ENCODE results near the gene EFTUD2. TPM values are rescaled to one million over a fixed set of nuclear protein-coding genes. Genes with fewer than 3 reads are reported as not detected.

The EFTUD2 gene
- total and polyA plus RNA-seq, 2 donors from 2014 or later = 37.9 to 98.4 TPM

DNA sequence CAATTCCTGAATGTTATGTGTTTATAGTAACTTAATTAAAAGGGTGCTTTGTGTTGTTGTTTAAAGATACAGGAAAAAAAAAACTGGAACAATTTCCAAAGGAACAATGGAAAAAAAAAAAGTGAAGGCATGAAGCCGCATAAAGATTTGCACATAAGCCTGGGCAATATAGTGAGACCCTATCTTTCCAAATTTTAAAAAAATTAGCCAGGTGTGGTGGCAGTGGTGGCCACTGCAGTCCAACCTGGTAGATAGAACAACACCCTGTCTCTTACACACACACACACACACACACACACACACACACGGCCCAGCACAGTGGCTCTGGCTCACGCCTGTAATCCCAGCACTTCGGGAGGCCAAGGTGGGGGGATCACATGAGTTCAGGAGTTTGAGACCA, 91.1 kb downstream of the EFTUD2 start:
- Histone ChIP-seq H3K9ac (ENCODE audit: low read length in 3 of 3) (no peak overlapping the region), H3K27me3 (ENCODE audit: control insufficient read depth, insufficient read depth, low read length) (no peaks in the 10 kb centered on the region), H3K27ac (ENCODE audit: low read depth in 2 of 2, low read length in 2 of 2) (no peak overlapping the region), H3K4me1 (ENCODE audit: control insufficient read depth in 2 of 3, insufficient read depth in 2 of 3, low read depth in 1 of 3, low read length in 3 of 3) (no peaks in the 10 kb centered on the region), H3K9me3 (ENCODE audit: control insufficient read depth in 2 of 3, insufficient read depth in 1 of 3, low read length in 3 of 3) (no peaks in the 10 kb centered on the region), H3K4me3 (ENCODE audit: low read length in 3 of 3) (no peak overlapping the region), H3K36me3 (ENCODE audit: control insufficient read depth in 2 of 3, insufficient read depth in 3 of 3, low read length in 3 of 3) (peaks cover 0 to 6% (median 0%) of the 10 kb centered on the region in 3 donors)
- FAIRE-seq = no peak
- DNase-seq = no peak
- intact Hi-C loops (cut with DNase I) = no loop called here
- TF ChIP-seq, protein P1, sequence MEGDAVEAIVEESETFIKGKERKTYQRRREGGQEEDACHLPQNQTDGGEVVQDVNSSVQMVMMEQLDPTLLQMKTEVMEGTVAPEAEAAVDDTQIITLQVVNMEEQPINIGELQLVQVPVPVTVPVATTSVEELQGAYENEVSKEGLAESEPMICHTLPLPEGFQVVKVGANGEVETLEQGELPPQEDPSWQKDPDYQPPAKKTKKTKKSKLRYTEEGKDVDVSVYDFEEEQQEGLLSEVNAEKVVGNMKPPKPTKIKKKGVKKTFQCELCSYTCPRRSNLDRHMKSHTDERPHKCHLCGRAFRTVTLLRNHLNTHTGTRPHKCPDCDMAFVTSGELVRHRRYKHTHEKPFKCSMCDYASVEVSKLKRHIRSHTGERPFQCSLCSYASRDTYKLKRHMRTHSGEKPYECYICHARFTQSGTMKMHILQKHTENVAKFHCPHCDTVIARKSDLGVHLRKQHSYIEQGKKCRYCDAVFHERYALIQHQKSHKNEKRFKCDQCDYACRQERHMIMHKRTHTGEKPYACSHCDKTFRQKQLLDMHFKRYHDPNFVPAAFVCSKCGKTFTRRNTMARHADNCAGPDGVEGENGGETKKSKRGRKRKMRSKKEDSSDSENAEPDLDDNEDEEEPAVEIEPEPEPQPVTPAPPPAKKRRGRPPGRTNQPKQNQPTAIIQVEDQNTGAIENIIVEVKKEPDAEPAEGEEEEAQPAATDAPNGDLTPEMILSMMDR (IDR thresholded peaks at IDR 0.05; ENCODE audit: borderline replicate concordance, extremely low read depth, insufficient read depth) = no peak

DNA sequence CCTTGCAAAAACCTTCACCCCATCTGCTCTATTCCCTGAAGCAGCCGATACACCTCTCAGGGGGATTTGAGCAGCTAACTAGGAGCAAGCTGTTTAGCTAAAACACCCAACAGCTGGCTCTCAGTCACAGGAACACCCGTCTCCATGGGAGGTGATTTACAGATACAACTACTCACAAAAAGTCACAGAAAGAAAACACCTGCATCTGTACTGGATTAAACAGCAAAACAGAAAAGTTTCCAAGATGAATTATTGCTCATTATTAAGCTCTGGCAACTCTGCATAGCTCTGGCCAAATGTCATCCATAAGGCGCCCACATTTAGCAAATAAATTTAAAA, 91.5 kb downstream of the EFTUD2 start:
- FAIRE-seq = no peak

DNA sequence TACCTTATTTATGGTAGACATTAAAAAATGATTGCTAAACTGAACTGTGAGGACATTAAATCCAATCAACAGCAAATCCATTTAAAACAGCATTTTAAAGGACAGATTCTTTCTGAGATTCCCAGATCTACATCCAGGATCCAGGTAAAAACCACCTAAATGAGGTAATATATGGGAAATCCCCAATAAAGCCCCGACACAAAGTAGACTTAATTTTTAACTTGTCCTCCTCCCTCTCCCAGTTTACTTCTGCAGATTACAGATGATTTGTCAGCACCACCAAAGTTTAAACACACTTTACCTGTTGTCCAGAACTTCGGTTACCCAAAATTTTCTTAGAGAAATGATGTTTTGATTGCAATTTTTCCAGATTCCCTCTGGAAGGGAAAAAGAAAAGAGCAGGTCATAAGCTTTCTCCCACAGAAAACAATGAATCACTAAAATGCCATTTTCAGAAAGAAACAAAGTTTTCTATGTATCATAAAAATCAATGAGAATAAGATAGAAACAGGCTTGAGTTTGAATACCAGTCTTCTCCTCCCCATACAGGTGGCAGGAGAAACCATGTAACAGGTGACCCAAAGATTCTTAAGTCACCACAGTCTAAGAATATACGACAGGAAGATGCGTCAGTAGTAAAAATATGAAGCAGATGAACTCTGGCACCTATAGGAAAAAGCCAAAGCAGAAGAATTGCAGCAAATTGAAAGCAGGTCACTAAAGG, 92.0 kb downstream of the EFTUD2 start:
- no peak overlapping the region for H3K9ac ChIP-seq (ENCODE audit: low read length in 3 of 3)
- H3K27ac ChIP-seq (ENCODE audit: low read depth in 2 of 2, low read length in 2 of 2) = no peak overlapping the region
- no peaks in the 10 kb centered on the region for H3K4me1 ChIP-seq (ENCODE audit: control insufficient read depth in 2 of 3, insufficient read depth in 2 of 3, low read depth in 1 of 3, low read length in 3 of 3)
- no peaks in the 10 kb centered on the region for H3K27me3 ChIP-seq (ENCODE audit: control insufficient read depth, insufficient read depth, low read length)
- intact Hi-C loops (cut with DNase I) = no loop called here
- FAIRE-seq (no peak), DNase-seq (no peak)
- no peaks in the 10 kb centered on the region for H3K9me3 ChIP-seq (ENCODE audit: control insufficient read depth in 2 of 3, insufficient read depth in 1 of 3, low read length in 3 of 3)
- TF ChIP-seq, protein P1 (IDR thresholded peaks at IDR 0.05; ENCODE audit: borderline replicate concordance, extremely low read depth, insufficient read depth) = no peak
- no peak overlapping the region for H3K4me3 ChIP-seq (ENCODE audit: low read length in 3 of 3)
- H3K36me3 ChIP-seq (ENCODE audit: control insufficient read depth in 2 of 3, insufficient read depth in 3 of 3, low read length in 3 of 3) = peaks cover 0 to 6% (median 0%) of the 10 kb centered on the region in 3 donors

More for the DNA sequence above, 91.5 kb downstream of the EFTUD2 start:
- Histone ChIP-seq H3K9me3 (ENCODE audit: control insufficient read depth in 2 of 3, insufficient read depth in 1 of 3, low read length in 3 of 3) (no peaks in the 10 kb centered on the region), H3K4me1 (ENCODE audit: control insufficient read depth in 2 of 3, insufficient read depth in 2 of 3, low read depth in 1 of 3, low read length in 3 of 3) (no peaks in the 10 kb centered on the region), H3K27me3 (ENCODE audit: control insufficient read depth, insufficient read depth, low read length) (no peaks in the 10 kb centered on the region), H3K36me3 (ENCODE audit: control insufficient read depth in 2 of 3, insufficient read depth in 3 of 3, low read length in 3 of 3) (peaks cover 0 to 6% (median 0%) of the 10 kb centered on the region in 3 donors), H3K9ac (ENCODE audit: low read length in 3 of 3) (no peak overlapping the region), H3K27ac (ENCODE audit: low read depth in 2 of 2, low read length in 2 of 2) (no peak overlapping the region), H3K4me3 (ENCODE audit: low read length in 3 of 3) (no peak overlapping the region)
- TF ChIP-seq, protein P1 (IDR thresholded peaks at IDR 0.05; ENCODE audit: borderline replicate concordance, extremely low read depth, insufficient read depth) = no peak
- intact Hi-C loops (cut with DNase I) = no loop called here
- DNase-seq = peak in 2 of 5 donors; percentile 25 to 60

Measured in kidney (tissue), 14 donors.